CD14-positive monocyte (primary cell): ENCODE data around the gene MPPED1. TPM values are rescaled to one million over a fixed set of nuclear protein-coding genes. Genes with fewer than 3 reads are reported as not detected.

Experiments
- DNase-seq, 3 donors: peaks; one replicate each; pipeline ENCODE4 v3.0.0-alpha.2; 2011 to 2022
- H2AFZ ChIP-seq: 2 replicates; pipeline ENCODE4 v1.6.0; 2012; ENCODE audit warnings: mild to moderate bottlenecking, low read depth, low read length, inconsistent platforms; ENCODE audit not compliant: insufficient read depth, poor library complexity, severe bottlenecking
- H3K27ac ChIP-seq, 2 donors: 1 replicate in 1 of 2; 2 replicates in 1 of 2; pipeline ENCODE4 v1.5.1; 2012 to 2013; ENCODE audit warnings: low read length in 2 of 2, control low read depth in 1 of 2, inconsistent platforms in 1 of 2, low read depth in 1 of 2, mild to moderate bottlenecking in 1 of 2
- H3K27me3 ChIP-seq, 2 donors: one replicate each; pipeline versions ENCODE4 v1.6.0 to v1.6.1; 2011 to 2013; ENCODE audit warnings: low read length in 2 of 2; ENCODE audit not compliant: control insufficient read depth in 2 of 2, insufficient read depth in 2 of 2
- H3K36me3 ChIP-seq, 2 donors: replicated peaks in 1 of 2; 1 replicate in 1 of 2; 2 replicates in 1 of 2; pipeline versions ENCODE4 v1.5.1 to v1.6.1; 2012 to 2013; ENCODE audit warnings: low read length in 2 of 2, control low read depth in 1 of 2, inconsistent platforms in 1 of 2, mild to moderate bottlenecking in 1 of 2; ENCODE audit not compliant: insufficient read depth in 2 of 2, control insufficient read depth in 1 of 2
- H3K4me1 ChIP-seq, 2 donors: 1 replicate in 1 of 2; 2 replicates in 1 of 2; pipeline versions ENCODE4 v1.5.1 to v1.6.1; 2012 to 2013; ENCODE audit warnings: low read length in 2 of 2, control low read depth in 1 of 2, inconsistent platforms in 1 of 2, mild to moderate bottlenecking in 1 of 2, moderate library complexity in 1 of 2; ENCODE audit not compliant: insufficient read depth in 2 of 2, control insufficient read depth in 1 of 2
- H3K4me2 ChIP-seq: replicated peaks from 2 replicates; pipeline ENCODE3; 2012; ENCODE audit warnings: low read length, moderate library complexity, mild to moderate bottlenecking; ENCODE audit not compliant: poor library complexity, severe bottlenecking; ENCODE audit errors: extremely low read depth
- H3K4me3 ChIP-seq, 3 experiments: fragments of 200-600 bp in 1 of 3; sonication (generic) in 1 of 3; replicated peaks in 1 of 3; 1 replicate in 2 of 3; 2 replicates in 1 of 3; pipeline ENCODE4 v1.5.1; 2011 to 2013; ENCODE audit warnings: low read length in 3 of 3, mild to moderate bottlenecking in 3 of 3, control low read depth in 2 of 3, low read depth in 2 of 3, inconsistent platforms in 1 of 3, moderate library complexity in 1 of 3
- H3K79me2 ChIP-seq: 2 replicates; pipeline ENCODE4 v1.6.0; 2012; ENCODE audit warnings: mild to moderate bottlenecking, control low read depth, inconsistent platforms, low read length, moderate library complexity; ENCODE audit not compliant: insufficient read depth
- H3K9ac ChIP-seq: 2 replicates; pipeline ENCODE4 v1.6.0; 2017; ENCODE audit warnings: low read length, mild to moderate bottlenecking; ENCODE audit not compliant: insufficient read depth, poor library complexity, severe bottlenecking
- H3K9me3 ChIP-seq, 2 donors: replicated peaks in 1 of 2; 1 replicate in 1 of 2; 2 replicates in 1 of 2; pipeline versions ENCODE4 v1.5.1 to v1.6.1; 2012 to 2013; ENCODE audit warnings: low read length in 2 of 2, control low read depth in 1 of 2; ENCODE audit not compliant: control insufficient read depth in 1 of 2, insufficient read depth in 1 of 2
- H4K20me1 ChIP-seq: 2 replicates; pipeline ENCODE4 v1.6.0; 2012; ENCODE audit warnings: mild to moderate bottlenecking, low read length, control low read depth, moderate library complexity; ENCODE audit not compliant: insufficient read depth
- H3K27ac Mint-ChIP-seq, 7 donors: one replicate each; pipeline ENCODE4 v1.8.0; 2020; ENCODE audit warnings: mild to moderate bottlenecking in 7 of 7, mixed read lengths in 7 of 7, moderate library complexity in 6 of 7, inconsistent platforms in 2 of 7
- H3K27me3 Mint-ChIP-seq, 3 donors: one replicate each; pipeline ENCODE4 v1.8.0; 2021 to 2022; ENCODE audit warnings: low read depth in 3 of 3, mild to moderate bottlenecking in 3 of 3, mixed read lengths in 3 of 3, moderate library complexity in 3 of 3, inconsistent platforms in 1 of 3
- H3K36me3 Mint-ChIP-seq, 2 donors: one replicate each; pipeline ENCODE4 v1.8.0; 2020; ENCODE audit warnings: mixed read lengths in 2 of 2, inconsistent platforms in 1 of 2, mild to moderate bottlenecking in 1 of 2
- H3K4me1 Mint-ChIP-seq: one replicate; pipeline ENCODE4 v1.8.0; 2020; ENCODE audit warnings: mild to moderate bottlenecking, mixed read lengths
- H3K4me3 Mint-ChIP-seq, 2 donors: one replicate each; pipeline ENCODE4 v1.8.0; 2020; ENCODE audit warnings: mild to moderate bottlenecking in 2 of 2, mixed read lengths in 2 of 2, moderate library complexity in 1 of 2
- H3K9me3 Mint-ChIP-seq, 7 donors: one replicate each; pipeline ENCODE4 v1.8.0; 2020 to 2022; ENCODE audit warnings: mixed read lengths in 7 of 7, mild to moderate bottlenecking in 6 of 7, moderate library complexity in 6 of 7, inconsistent platforms in 2 of 7
- CTCF ChIP-seq: fragments of 200-600 bp; IDR thresholded peaks from one replicate; pipeline ENCODE4 v1.8.0; 2022; ENCODE audit warnings: antibody characterized with exemption, mild to moderate bottlenecking
- WGBS: methylation state at CpG from one replicate; pipeline ENCODE4 v1.1.5; 2013; ENCODE audit warnings: missing lambda C conversion rate; ENCODE audit not compliant: insufficient coverage; 5-methylcytosine and 5-hydroxymethylcytosine counted together
- intact Hi-C, 2 donors: fragments of 100-400 bp; cut with micrococcal nuclease; formaldehyde crosslinking; loops; one replicate each; pipeline versions ENCODE4 v1.15.0 to v1.15.1; 2023
- polyA plus RNA-seq, 3 donors: library from polyadenylated mRNA; depleted of rRNA in 1 of 3; unstranded in 2 of 3; stranded (reverse) in 1 of 3; fragments of 300-500 nt in 2 of 3; fragments of >200 nt in 1 of 3; fragmentation: Illumina TruSeq in 2 of 3; gene quantifications; 1 replicate in 2 of 3; 2 replicates in 1 of 3; pipeline ENCODE4 v1.2.3, GENCODE V29; 2012 to 2021

Gene MPPED1
- polyA plus RNA-seq, 3 donors, result not detected

GRCh38 chr22:43375951-43376455, 35.8 kb upstream of the MPPED1 start:
- Mint-ChIP-seq H3K4me1 (peaks cover 18% of the 10 kb centered on the region), H3K36me3 (no peaks in the 10 kb centered on the region), H3K27me3 (peaks cover 0 to 8% (median 3%) of the 10 kb centered on the region in 3 donors), H3K4me3 (no peak overlapping the region), H3K9me3 (peaks cover 0 to 7% (median 6%) of the 10 kb centered on the region in 7 donors), H3K27ac (no peak overlapping the region)
- no peak overlapping the region for H3K4me2 ChIP-seq
- no peak overlapping the region for H2AFZ ChIP-seq
- no peak overlapping the region for H3K9ac ChIP-seq
- H3K4me1 ChIP-seq, result peaks cover 10 to 15% of the 10 kb centered on the region in 2 donors
- 100% methylated on average over 3 of the region's 4 CpGs for WGBS
- H3K27me3 ChIP-seq, result no peaks in the 10 kb centered on the region
- H3K9me3 ChIP-seq, result peaks cover 0 to 3% of the 10 kb centered on the region in 2 donors
- no peak overlapping the region for H3K4me3 ChIP-seq
- H4K20me1 ChIP-seq, result no peaks in the 10 kb centered on the region
- no peaks in the 10 kb centered on the region for H3K79me2 ChIP-seq
- TF ChIP-seq CTCF, result no peak
- intact Hi-C loops, result no loop called here
- H3K27ac ChIP-seq, result no peak overlapping the region
- H3K36me3 ChIP-seq, result no peaks in the 10 kb centered on the region
- DNase-seq, result no peak

- Mint-ChIP-seq H3K9me3 (peaks cover 0 to 7% (median 6%) of the 10 kb centered on the region in 7 donors), H3K4me3 (no peak overlapping the region), H3K27me3 (peaks cover 0 to 8% (median 1%) of the 10 kb centered on the region in 3 donors), H3K27ac (no peak overlapping the region), H3K36me3 (no peaks in the 10 kb centered on the region), H3K4me1 (peaks cover 26% of the 10 kb centered on the region)
- Histone ChIP-seq H3K27me3 (no peaks in the 10 kb centered on the region), H3K4me2 (no peak overlapping the region), H3K79me2 (no peaks in the 10 kb centered on the region), H2AFZ (peak overlapping the region; percentile 57), H3K4me3 (no peak overlapping the region), H3K9me3 (peaks cover 0 to 3% of the 10 kb centered on the region in 2 donors), H3K36me3 (no peaks in the 10 kb centered on the region), H3K9ac (no peak overlapping the region), H3K4me1 (peaks cover 18 to 19% of the 10 kb centered on the region in 2 donors), H4K20me1 (no peaks in the 10 kb centered on the region), H3K27ac (no peak overlapping the region)
- intact Hi-C loops, result no loop called here
- DNase-seq, result no peak
- WGBS, result 79% methylated on average over 5 of the region's 15 CpGs
- TF ChIP-seq CTCF, result no peak
These were observed 34.9 kb upstream of the MPPED1 start for GRCh38 chr22:43376765-43377547.
